Nucleus accumbens (tissue), 56 donors: Measurements from ENCODE around the gene COL1A1.

Experiments used
- DNase-seq, 56 donors: peaks; one replicate each; lab custom pipeline; 2025; lab: John Stamatoyannopoulos, UW

COL1A1 gene

DNA sequence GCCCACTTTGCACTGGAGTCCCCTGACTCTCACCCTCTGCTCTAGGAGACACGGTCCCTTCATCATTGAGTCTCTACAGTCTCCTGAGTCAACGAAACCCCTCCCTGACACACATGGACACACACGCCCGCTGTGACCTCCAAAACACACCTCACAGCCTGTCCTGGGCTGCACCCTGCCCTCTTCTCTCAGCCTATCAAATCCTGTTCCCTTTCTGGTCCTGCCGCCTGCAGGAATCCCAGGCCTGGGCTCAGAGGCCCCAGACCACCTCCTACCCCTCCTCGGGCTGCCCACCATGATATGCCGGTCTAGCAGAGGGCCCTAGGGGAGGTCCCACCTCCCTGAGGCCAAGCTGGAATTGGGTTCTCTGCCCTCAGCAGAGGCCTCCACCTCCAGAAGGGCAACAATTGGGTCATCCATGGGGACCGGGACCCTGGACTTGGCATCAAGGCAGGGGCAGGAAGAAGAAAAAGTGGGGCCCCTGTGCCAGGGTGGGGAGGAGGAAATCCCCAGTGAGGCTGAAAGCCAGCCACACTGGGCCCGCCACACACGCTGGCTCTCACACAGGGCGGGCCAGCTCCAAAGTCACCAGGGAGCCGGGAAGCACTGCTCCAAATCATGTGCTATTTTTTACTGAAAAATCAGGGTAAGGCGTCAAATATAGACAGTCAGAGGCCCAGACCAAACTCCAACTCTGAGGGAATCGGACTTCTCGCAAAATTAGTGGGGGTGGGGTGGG, 54.3 kb downstream of the COL1A1 start:
- peak in 3 of 56 donors; percentile 18 to 52 (median 19) for DNase-seq

DNA sequence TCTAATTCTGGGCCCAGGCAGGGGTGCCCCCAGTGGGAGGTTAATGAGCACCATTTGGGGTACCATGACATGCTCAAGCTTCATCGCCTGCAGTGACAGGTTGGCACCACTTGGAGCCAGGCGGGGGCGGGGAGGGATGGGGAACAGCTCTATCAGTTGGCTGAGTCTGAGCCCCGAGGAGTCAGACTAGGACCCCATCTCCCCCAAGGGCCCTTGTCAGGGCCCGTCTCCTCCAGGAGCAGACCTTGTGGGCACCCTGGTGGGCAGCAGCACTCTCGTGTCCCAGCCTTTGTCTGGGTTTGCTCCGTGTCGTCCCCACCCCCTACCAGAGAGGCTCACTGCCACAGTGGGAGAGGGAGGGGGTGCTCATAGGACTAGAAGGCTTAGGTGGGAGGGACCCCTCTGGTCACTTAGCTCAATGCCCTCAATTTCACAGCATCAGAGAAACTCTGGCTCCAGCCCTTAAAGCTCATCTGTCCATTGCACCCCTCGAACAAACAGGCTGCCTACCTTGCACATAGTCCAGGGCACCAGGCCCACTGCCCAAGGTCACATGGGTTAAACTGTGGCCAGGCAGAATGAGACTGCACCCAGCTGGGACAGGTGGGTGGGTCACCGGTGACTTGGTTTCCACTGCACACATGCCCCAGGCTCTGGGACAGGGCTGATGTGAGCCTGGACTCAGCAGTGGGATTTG, 55.1 kb downstream of the COL1A1 start:
- DNase-seq, result peak in 11 of 56 donors; percentile 10 to 45 (median 18)

DNA sequence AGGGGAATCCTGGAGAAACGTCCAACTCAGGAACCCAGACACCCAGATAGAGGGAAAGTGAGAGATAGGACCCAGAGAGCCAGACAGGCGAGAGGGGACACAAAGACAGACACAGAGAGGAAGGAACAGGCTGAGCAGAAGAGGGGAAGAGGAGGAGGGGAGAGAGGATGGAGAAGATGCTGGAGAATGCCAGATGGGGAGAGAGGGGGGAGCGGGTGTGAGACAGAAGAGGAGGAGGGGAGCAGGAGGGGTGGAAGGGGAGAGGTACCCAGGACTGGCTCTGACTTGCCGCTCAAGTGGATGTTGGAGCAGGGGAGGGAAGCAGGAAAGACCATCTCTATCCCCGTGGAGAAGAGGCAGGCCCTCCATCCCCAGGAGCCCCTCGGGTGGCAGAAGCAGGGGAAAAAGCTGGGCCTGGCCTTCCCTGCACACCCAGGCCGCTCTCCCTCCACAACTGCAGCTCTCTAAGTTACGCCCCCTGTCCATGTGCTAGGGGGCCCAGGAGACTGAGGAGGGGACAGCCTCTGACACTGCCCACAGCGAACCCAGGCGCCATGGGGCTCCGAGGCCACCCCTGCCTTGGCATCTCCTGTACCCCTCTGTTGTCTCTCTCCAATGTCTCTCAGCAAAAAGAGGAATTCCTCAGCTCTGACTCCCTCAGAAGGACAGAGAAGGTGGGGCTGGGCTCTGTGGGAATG, 55.8 kb downstream of the COL1A1 start:
- no peak for DNase-seq

DNA sequence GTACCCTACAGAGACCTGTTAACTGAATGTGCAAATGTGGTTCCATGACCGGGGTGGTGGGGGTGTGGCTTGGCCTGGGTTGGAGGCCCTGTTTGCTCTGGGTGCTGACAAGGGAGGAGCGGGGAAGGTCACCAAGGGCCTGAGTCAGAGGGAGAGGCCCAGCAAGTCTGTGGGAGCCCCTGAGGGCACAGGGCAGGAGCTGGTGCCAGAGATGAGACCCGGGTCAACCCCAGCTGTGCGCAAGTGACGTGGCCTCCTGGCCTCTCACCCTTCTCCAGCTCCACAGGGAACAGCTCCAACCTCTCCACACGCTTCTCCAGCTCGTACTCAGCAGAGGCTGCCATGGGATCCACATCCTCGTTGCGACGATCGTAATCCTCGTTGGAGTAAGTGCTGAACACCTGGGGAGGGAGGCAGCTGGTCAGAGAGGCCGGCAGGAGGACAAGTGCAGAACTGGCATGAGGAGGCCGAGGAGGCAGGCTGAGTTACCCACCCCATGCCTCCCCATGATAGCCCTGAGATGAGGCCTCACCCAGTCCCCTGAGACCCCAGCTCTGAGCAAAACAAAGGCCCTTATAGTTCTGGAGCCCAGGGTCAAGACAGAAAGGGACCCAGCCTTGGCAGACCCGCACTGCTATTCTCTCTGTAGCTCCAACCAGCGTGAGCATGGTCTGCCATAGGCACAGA, 56.4 kb downstream of the COL1A1 start:
- DNase-seq, result no peak

DNA sequence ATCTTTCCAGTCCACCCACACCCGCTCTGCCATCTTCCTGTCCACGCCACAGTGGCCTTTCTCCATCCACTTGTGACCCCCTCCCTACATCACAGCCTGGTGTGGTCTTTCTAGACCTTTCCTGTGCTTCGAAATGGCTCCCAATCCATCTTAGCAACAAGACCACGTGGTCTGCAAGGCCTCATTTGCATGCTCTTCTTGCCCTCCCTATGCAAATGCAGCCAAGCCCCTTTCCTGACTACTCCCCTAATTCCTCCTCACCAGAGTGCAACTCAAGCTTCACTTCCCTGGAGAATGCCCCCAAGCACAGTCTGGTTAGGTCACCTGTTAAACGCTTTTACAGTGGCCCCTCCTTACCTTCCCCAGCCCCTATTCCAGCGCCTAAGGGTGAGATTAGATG, 57.1 kb downstream of the COL1A1 start:
- no peak for DNase-seq

DNA sequence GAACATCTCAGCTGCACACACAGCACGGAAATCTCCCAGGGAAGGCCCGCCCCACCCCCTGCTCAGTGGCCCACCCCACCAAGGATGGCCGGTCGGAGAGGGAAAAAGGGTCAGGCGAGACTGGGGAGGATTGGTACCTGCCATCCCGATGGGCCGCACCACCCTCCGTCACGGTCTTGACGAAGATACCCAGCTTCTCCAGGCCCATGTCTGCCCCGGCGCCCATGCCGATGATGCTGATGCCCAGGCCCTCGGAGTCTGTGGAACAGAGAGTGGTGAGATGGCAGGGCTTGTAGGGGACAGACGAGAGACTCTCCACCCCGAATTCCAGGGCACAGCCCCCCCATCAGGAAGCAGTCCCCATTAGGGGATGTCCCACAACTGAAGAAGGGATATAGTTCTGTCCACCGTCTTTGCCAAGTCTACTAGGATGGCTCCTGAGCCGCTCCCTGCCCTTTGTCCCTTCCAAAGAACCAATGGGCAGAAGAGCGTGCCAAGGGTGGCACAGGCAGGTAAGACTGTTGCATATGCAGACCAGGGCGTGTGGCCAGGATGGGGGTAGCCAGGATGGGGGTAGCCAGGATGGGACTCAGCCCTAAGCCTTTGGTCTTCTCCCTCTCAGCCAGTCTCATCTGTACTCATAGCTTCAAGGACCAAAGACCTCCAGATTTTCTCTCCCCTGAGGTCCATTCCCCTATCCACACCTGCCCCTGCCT, 57.8 kb downstream of the COL1A1 start:
- DNase-seq, result no peak

DNA sequence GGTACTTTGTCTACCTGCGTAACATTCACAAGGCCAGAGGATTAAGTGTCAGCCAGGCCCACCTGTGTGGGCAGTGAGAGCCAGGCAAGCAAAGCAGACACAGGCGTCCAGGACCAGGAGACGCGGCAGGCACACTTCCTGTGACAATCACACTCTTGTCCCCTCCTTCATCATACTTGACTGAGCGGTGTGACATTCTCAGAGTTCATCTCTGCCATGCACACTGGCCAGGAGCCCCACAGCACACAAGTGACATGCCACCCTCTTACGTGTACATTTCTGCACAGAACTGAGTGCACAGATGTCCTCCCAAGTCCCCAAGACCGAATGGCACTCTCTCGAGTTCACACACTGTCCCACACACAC, 59.7 kb downstream of the COL1A1 start:
- DNase-seq, result no peak

DNA sequence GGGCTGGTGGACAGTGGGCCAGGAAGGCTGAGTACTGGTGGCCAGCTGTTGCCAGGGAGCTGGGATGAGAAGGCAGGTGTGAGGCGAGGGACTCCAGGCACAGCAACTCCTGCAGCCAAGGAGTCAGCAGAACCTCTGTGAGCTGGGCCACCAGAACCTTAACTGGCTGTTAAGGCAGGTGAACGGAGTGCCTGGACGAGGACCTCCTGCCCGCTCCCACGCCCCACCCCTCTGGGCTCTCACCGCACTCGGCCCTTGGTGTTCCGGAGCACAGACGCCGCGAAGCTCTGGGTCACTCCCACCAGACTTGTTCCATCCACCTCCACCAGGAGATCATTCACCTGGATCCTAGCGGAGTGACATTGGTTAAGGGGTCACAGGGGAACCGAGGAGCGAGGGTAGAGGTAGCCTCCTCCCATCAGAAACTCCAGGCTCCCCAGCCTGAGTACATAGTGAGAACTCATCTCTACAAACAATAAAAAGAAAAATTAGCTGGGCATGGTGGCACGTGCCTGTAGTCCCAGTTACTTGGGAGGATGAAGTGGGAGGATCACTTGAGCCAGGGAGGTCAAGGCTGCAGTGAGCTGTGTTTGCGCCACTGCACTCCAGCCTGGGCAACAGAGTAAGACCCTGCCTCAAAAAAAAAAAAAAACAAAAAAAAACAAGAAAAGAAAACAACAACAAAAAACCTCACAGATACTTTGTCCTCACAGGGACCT, 60.2 kb downstream of the COL1A1 start:
- no peak for DNase-seq

DNA sequence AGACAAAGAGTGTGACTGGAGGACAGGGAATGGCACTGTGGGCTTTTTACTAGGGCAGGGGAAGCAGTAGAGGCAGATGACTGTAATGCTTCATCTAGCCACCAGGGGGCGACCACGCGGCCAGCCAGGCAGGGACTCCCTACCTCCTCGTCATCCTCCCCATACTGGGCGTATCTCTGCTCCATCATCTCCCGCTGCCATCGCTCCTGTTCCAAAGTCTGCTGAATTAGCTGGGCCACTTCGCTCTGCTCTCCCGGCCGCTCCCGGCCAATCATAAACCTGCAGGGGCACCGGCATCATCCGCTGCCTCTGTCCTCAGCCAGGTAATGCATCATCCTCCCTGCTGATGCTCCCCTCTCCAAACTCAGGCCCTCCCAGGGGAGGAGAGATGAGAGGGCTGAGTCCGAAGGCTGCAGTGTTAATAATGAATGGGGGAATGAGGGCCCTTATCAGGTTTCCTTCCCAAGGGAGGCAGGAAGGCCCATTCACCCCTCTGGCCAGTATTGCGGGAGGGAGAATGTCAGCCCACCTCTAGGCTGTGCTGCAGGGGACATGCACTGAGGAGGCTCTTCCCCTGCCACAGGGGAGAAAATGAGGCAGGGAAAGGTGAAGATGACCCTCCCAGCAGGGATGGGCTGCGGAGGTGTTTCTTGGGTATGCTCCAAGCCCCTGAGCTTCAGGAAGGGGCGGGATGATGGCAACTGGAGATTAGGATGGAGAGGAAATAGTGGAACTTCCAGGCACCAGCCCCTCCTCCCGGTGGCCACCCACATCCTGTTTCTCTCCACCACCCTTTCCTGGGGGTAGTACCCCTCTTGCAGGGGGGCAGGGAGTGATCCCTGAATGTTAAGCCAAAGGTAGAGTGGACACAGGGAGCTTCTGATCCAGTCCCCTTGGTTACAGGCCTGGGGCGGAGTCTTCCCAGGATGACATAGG, 61.2 kb downstream of the COL1A1 start:
- DNase-seq, result peak in 48 of 56 donors; percentile 22 to 85 (median 52)

DNA sequence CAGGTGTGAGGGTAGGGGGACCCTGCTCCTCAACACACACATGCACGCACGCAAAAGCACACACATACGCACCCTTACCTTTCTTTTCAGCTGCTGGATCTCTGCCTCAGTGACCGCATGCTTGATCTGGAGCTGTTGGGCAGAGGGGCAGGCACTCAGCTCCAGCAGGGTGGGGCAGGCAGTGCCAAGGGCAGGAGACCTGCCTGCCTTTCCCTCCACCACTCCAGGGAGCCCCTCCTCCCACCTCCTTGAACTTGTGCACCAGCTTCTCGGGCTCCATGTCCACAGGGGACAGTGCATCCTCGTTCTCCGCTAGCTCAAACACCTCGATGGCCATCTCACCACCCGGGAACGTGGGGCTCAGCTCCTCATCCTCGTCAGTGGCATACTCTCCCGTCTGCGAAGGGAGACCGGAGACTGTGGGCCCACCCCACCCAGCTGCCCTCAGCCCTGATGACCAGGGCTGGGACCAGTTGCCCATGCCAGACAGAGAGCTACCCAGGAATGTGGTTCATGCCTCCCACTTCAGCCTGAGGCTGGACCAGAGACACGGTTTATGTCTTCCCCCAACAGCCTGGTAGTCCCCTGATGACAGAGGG, 62.1 kb downstream of the COL1A1 start:
- DNase-seq, result no peak

DNA sequence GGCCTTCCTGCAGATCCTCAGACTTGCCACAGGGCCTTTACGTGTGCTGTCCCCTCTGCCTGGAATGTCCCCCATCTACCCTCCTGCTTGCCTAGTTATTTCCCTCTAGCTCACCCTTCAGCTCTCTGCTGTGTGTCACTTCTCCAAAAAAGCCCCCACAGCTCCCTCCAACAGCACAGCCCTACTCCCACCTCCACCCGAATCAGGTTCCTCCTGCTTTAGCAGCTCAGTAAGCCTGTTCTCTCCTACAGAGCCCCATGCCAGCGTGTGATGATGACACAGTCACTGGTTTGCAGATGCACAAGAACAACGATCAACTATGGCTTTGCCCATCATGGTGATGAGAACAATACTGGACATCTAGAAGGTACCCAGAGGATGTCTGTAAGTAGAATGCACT, 64.4 kb downstream of the COL1A1 start:
- peak in 22 of 56 donors; percentile 14 to 75 (median 45) for DNase-seq

DNA sequence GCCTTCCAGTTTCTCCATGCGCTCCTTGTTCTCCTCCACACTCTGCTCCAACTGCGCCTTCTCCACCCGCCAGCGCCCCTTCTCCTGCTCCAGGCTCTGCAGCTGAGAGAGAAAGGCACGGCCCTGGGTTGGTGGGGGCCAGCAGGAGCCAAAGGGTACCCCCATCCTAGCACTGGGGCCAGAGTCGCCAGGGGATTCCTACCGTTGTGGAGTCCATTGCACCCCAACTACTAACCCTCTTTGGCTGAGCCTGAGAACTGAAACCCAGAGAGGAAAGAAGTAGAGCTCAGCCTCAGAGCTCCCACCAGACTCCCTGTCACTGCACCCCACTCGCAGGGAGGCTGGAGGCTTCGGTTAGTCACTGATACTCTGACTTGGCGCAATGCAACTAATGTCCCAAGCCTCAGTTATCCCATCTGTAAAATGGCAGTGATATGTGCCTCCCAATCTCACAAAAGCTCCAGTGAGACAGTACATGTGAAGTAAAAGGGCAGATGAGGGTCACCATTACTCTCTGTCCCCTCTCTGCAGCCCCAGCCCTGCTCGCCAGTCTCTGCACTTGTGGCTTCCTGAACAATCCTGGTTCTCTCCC, 65.2 kb downstream of the COL1A1 start:
- no peak for DNase-seq

DNA sequence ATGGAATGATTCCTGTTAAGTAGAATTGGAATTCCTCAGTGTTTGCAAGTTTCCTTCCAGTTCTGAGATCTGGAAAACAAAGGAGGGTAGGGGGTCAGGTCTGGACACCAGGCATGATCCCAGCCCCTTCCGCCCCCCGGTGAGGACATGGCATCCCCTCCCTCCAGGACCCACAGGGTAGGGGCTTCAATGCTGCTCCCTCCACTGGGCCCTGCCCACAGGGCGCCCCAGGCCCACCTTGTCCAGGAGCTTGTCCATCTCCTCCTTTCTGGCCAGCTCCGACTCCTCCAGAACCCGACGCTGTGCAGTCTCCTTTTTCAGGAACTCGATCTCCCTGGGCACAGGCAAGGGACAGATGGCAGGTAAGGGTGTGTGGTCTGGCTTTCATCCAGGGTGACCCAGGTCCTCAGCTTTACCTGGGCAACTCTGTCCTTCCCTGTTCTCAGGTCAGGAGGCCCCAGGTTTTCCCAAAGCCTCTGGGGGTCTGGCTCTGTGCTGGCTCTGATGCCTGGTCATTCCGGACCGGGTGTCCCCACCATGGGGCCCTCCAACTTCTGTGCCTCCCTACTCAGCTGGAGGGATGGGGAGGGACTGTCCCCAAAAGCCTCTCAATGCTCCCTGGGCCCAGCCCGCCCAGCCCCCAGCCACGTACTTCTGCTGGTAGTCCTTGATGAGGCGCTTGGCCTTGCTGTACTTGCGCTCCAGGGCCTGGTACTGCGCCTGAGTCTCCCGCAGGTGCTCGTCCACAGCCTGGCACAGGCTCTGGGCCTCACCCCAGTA, 65.9 kb downstream of the COL1A1 start:
- no peak for DNase-seq

DNA sequence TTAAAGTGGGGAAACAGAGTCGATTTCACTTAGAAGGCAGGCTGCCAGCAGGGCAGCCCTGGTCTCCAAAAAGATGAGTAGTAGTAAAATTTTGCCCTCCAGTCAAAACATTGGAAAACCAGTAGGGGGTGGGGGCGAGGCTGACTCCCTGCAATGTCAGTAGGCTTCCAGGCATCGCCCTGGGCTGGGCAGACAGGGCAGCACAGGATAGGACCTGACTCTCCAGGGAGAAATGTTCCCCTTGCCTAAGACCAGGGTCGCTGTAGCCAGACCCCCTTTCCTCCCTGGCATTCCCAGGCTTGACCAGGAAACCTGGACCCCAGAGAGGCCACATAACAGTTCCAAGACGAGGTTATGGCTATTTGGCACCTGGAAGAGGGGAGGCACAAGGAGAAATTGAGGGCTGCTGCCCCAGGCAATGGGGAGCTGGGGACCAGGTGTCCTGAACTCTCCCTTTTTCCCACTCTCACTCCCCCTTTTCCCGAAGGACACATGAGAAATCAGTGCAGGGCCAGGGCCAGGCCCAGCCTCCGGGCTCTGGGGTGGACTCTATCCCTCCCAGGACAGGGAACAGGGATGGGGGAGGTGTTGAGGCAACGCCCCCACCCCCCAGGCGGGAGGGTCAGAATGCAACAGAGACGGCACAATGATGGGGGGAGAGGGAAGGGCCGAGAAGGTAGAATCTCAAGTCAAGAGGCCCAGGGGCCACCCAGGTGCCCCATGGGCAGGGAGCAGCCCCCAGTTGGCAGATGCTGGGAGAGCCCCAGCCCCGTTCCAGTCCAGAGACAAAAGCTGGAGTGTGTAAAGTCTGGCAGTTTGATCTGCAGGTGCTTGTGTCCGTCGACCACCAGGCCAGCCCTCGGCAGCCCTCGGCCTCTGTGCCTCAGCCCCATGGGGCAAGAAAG, 67.0 kb downstream of the COL1A1 start:
- DNase-seq, result no peak

DNA sequence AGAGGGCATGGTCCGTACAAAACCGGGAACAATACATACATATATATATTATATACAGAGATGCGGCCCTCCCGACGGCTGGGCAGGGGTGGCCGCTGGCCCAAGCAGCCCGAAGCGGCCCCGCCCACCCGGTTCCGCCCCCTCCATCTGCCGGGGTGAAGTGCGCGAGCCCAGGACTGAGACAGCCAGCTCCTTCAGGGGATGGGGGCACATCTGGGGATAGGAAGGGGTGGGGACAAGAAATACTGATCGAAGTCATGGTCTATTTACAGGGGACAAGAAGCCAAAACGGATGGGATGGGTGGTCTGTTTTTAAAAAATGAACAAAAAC, 67.7 kb downstream of the COL1A1 start:
- DNase-seq, result no peak
